ENCODE data around the gene MAGOH. TPM values are rescaled to one million over a fixed set of nuclear protein-coding genes. Genes with fewer than 3 reads are reported as not detected.

The MAGOH gene
- total RNA-seq, 1 experiment from 2014 or later = 75.7 TPM

DNA sequence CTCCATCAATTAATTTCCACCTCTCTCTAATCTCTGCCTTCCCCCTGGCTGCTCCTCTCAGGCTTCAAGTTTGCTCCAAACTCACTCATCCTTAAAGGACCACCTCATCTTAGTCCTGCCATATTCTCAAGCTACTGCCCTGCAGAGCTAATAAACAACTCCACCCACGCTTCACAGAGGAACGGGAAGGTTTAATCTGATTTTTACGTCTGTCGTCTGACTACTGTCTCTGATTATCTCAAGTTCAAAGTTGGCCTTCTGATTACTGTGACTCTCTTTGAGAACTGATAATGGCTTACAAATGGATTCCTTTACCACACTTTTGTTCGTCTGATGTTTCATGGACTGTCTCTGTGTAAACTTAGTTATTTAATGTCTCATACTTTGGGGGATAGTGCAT, 49.3 kb downstream of the MAGOH start:
- Histone ChIP-seq H3K9me2 (ENCODE audit: insufficient read depth) (no peaks in the 10 kb centered on the region), H3K4me1 (replicated peaks; ENCODE audit: insufficient read depth) (peaks cover 3% of the 10 kb centered on the region), H3K79me2 (ENCODE audit: low read depth) (no peaks in the 10 kb centered on the region), H2AFZ (no peak overlapping the region), H3K9me3 (ENCODE audit: insufficient read depth, low read depth) (no peaks in the 10 kb centered on the region), H3K4me3 (no peak overlapping the region), H3K36me3 (ENCODE audit: low read depth) (no peaks in the 10 kb centered on the region), H3K4me2 (no peak overlapping the region), H3K27me3 (ENCODE audit: insufficient read depth, low read depth) (no peaks in the 10 kb centered on the region), H3F3A (ENCODE audit: insufficient read depth, low read depth) (no peaks in the 10 kb centered on the region), H3K27ac (no peak overlapping the region), H4K20me1 (ENCODE audit: insufficient read depth) (no peaks in the 10 kb centered on the region)
- no peak for TF ChIP-seq EZH2 (IDR thresholded peaks at IDR 0.05; ENCODE audit: low read depth)
- TF ChIP-seq CTCF (conservative IDR thresholded peaks at IDR 0.05) = no peak
- POLR2A ChIA-PET (ENCODE audit: unreplicated experiment) = no interaction called here
- intact Hi-C loops (cut with micrococcal nuclease; ENCODE audit: unreplicated experiment) = loop anchor here (10.0 kb wide), 1 partner anchor 344 kb away; the partner anchor contains the start of gene ZYG11A
- BruUV-seq (replicated peaks) = no TSS peak
- no peak for DNase-seq
- CTCF ChIA-PET = no interaction called here

GRCh38 chr1:53188099-53188498, 50.2 kb downstream of the MAGOH start:
- no peak for TF ChIP-seq CTCF (conservative IDR thresholded peaks at IDR 0.05)
- TF ChIP-seq EZH2 (IDR thresholded peaks at IDR 0.05; ENCODE audit: low read depth) = no peak
- BruUV-seq (replicated peaks) = no TSS peak
- Histone ChIP-seq H3K9me3 (ENCODE audit: insufficient read depth, low read depth) (no peaks in the 10 kb centered on the region), H2AFZ (no peak overlapping the region), H4K20me1 (ENCODE audit: insufficient read depth) (no peaks in the 10 kb centered on the region), H3K4me1 (replicated peaks; ENCODE audit: insufficient read depth) (peaks cover 3% of the 10 kb centered on the region), H3K27me3 (ENCODE audit: insufficient read depth, low read depth) (no peaks in the 10 kb centered on the region), H3K4me2 (no peak overlapping the region), H3K27ac (no peak overlapping the region), H3F3A (ENCODE audit: insufficient read depth, low read depth) (no peaks in the 10 kb centered on the region), H3K9me2 (ENCODE audit: insufficient read depth) (no peaks in the 10 kb centered on the region), H3K79me2 (ENCODE audit: low read depth) (no peaks in the 10 kb centered on the region), H3K36me3 (ENCODE audit: low read depth) (no peaks in the 10 kb centered on the region), H3K4me3 (no peak overlapping the region)
- intact Hi-C loops (cut with micrococcal nuclease; ENCODE audit: unreplicated experiment) = loop anchor here (10.0 kb wide), 1 partner anchor 343 kb away; the partner anchor contains the start of gene ZYG11A
- CTCF ChIA-PET = no interaction called here
- no peak for DNase-seq
- POLR2A ChIA-PET (ENCODE audit: unreplicated experiment) = no interaction called here

DNA sequence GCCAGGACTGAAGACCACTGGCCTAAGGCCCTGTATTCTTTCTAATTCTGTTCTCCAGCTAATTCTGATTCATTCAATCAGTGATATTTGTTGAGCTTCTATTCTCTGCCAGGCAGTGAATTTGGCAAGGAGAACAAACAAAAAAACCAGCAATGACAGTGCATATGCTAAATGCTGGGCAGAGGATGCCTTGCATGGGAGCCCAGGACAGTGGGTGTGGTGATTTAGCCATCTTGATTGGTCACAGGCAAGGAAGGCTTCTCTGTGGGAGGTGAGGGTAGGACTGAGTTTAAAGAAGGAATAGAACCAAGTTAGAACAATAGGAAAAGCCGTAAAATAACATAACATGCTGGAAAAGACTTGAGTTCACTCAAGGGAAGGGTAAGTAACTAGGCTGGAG, 50.9 kb downstream of the MAGOH start:
- peaks cover 3% of the 10 kb centered on the region for H3K4me1 ChIP-seq (replicated peaks; ENCODE audit: insufficient read depth)
- ChIA-PET POLR2A (ENCODE audit: unreplicated experiment) (interaction anchor here (0.6 kb wide), 1 partner anchor 436 kb away, joined by 3 read pairs; no protein-coding TSS in a partner anchor), CTCF (interaction anchor here (1.8 kb wide), 1 partner anchor 8 kb away, joined by 6 read pairs; no protein-coding TSS in a partner anchor)
- no peaks in the 10 kb centered on the region for H3K79me2 ChIP-seq (ENCODE audit: low read depth)
- no peaks in the 10 kb centered on the region for H3F3A ChIP-seq (ENCODE audit: insufficient read depth, low read depth)
- H3K27me3 ChIP-seq (ENCODE audit: insufficient read depth, low read depth) = no peaks in the 10 kb centered on the region
- no TSS peak for BruUV-seq (replicated peaks)
- no peak overlapping the region for H3K4me3 ChIP-seq
- no peaks in the 10 kb centered on the region for H3K9me2 ChIP-seq (ENCODE audit: insufficient read depth)
- no peak overlapping the region for H3K27ac ChIP-seq
- no peaks in the 10 kb centered on the region for H3K9me3 ChIP-seq (ENCODE audit: insufficient read depth, low read depth)
- TF ChIP-seq EZH2 (IDR thresholded peaks at IDR 0.05; ENCODE audit: low read depth) (no peak), CTCF (conservative IDR thresholded peaks at IDR 0.05) (no peak)
- no peak for DNase-seq
- intact Hi-C loops (cut with micrococcal nuclease; ENCODE audit: unreplicated experiment) = loop anchor here (10.0 kb wide), 1 partner anchor 343 kb away; the partner anchor contains the start of gene ZYG11A
- H3K36me3 ChIP-seq (ENCODE audit: low read depth) = no peaks in the 10 kb centered on the region
- no peak overlapping the region for H3K4me2 ChIP-seq
- no peak overlapping the region for H2AFZ ChIP-seq
- no peaks in the 10 kb centered on the region for H4K20me1 ChIP-seq (ENCODE audit: insufficient read depth)
